ENCODE data around the gene TEX48.

The TEX48 gene

GRCh38 chr9:114720086-114720676 is 38.2 kb upstream of the TEX48 start:
- Histone ChIP-seq H3K27me3 (ENCODE audit: control insufficient read depth in 5 of 5, insufficient read depth in 4 of 5, low read length in 5 of 5) (peaks cover 9 to 27% (median 19%) of the 10 kb centered on the region in 5 donors), H3K4me3 (ENCODE audit: low read depth in 1 of 5, low read length in 5 of 5) (no peak overlapping the region), H3K4me1 (ENCODE audit: control insufficient read depth in 5 of 5, insufficient read depth in 5 of 5, low read length in 5 of 5) (peaks cover 0 to 7% (median 0%) of the 10 kb centered on the region in 5 donors), H3K36me3 (ENCODE audit: control insufficient read depth in 5 of 5, insufficient read depth in 5 of 5, low read length in 5 of 5) (no peaks in the 10 kb centered on the region), H3K27ac (ENCODE audit: low read depth, low read length) (no peak overlapping the region), H3K9ac (ENCODE audit: low read length in 5 of 5) (no peak overlapping the region), H3K9me3 (ENCODE audit: control insufficient read depth in 5 of 5, low read length in 5 of 5) (peaks cover 0 to 4% (median 3%) of the 10 kb centered on the region in 5 donors)

GRCh38 chr9:114719290-114719689 is 37.3 kb upstream of the TEX48 start:
- Histone ChIP-seq H3K27me3 (ENCODE audit: control insufficient read depth in 5 of 5, insufficient read depth in 4 of 5, low read length in 5 of 5) (peaks cover 9 to 27% (median 19%) of the 10 kb centered on the region in 5 donors), H3K4me3 (ENCODE audit: low read depth in 1 of 5, low read length in 5 of 5) (no peak overlapping the region), H3K9ac (ENCODE audit: low read length in 5 of 5) (no peak overlapping the region), H3K4me1 (ENCODE audit: control insufficient read depth in 5 of 5, insufficient read depth in 5 of 5, low read length in 5 of 5) (peaks cover 0 to 7% (median 0%) of the 10 kb centered on the region in 5 donors), H3K36me3 (ENCODE audit: control insufficient read depth in 5 of 5, insufficient read depth in 5 of 5, low read length in 5 of 5) (no peaks in the 10 kb centered on the region), H3K9me3 (ENCODE audit: control insufficient read depth in 5 of 5, low read length in 5 of 5) (peaks cover 0 to 5% (median 3%) of the 10 kb centered on the region in 5 donors), H3K27ac (ENCODE audit: low read depth, low read length) (no peak overlapping the region)

- no peaks in the 10 kb centered on the region for H3K36me3 ChIP-seq (ENCODE audit: control insufficient read depth in 5 of 5, insufficient read depth in 5 of 5, low read length in 5 of 5)
- H3K4me3 ChIP-seq (ENCODE audit: low read depth in 1 of 5, low read length in 5 of 5): no peak overlapping the region
- H3K9ac ChIP-seq (ENCODE audit: low read length in 5 of 5): no peak overlapping the region
- peaks cover 0 to 7% (median 0%) of the 10 kb centered on the region in 5 donors for H3K4me1 ChIP-seq (ENCODE audit: control insufficient read depth in 5 of 5, insufficient read depth in 5 of 5, low read length in 5 of 5)
- no peak overlapping the region for H3K27ac ChIP-seq (ENCODE audit: low read depth, low read length)
- peaks cover 9 to 27% (median 19%) of the 10 kb centered on the region in 5 donors for H3K27me3 ChIP-seq (ENCODE audit: control insufficient read depth in 5 of 5, insufficient read depth in 4 of 5, low read length in 5 of 5)
- peaks cover 0 to 5% (median 3%) of the 10 kb centered on the region in 5 donors for H3K9me3 ChIP-seq (ENCODE audit: control insufficient read depth in 5 of 5, low read length in 5 of 5)
Observed at GRCh38 chr9:114718801-114719221, 36.8 kb upstream of the TEX48 start.

GRCh38 chr9:114717908-114718486 is 36.0 kb upstream of the TEX48 start:
- peaks cover 0 to 4% (median 0%) of the 10 kb centered on the region in 5 donors for H3K4me1 ChIP-seq (ENCODE audit: control insufficient read depth in 5 of 5, insufficient read depth in 5 of 5, low read length in 5 of 5)
- H3K9ac ChIP-seq (ENCODE audit: low read length in 5 of 5): no peak overlapping the region
- peaks cover 0 to 5% (median 3%) of the 10 kb centered on the region in 5 donors for H3K9me3 ChIP-seq (ENCODE audit: control insufficient read depth in 5 of 5, low read length in 5 of 5)
- peaks cover 9 to 27% (median 19%) of the 10 kb centered on the region in 5 donors for H3K27me3 ChIP-seq (ENCODE audit: control insufficient read depth in 5 of 5, insufficient read depth in 4 of 5, low read length in 5 of 5)
- H3K27ac ChIP-seq (ENCODE audit: low read depth, low read length): no peak overlapping the region
- H3K36me3 ChIP-seq (ENCODE audit: control insufficient read depth in 5 of 5, insufficient read depth in 5 of 5, low read length in 5 of 5): no peaks in the 10 kb centered on the region
- no peak overlapping the region for H3K4me3 ChIP-seq (ENCODE audit: low read depth in 1 of 5, low read length in 5 of 5)

GRCh38 chr9:114709636-114710035 is 27.6 kb upstream of the TEX48 start:
- no peak overlapping the region for H3K9ac ChIP-seq (ENCODE audit: low read length in 5 of 5)
- no peaks in the 10 kb centered on the region for H3K27me3 ChIP-seq (ENCODE audit: control insufficient read depth in 5 of 5, insufficient read depth in 4 of 5, low read length in 5 of 5)
- no peaks in the 10 kb centered on the region for H3K4me1 ChIP-seq (ENCODE audit: control insufficient read depth in 5 of 5, insufficient read depth in 5 of 5, low read length in 5 of 5)
- H3K36me3 ChIP-seq (ENCODE audit: control insufficient read depth in 5 of 5, insufficient read depth in 5 of 5, low read length in 5 of 5): no peaks in the 10 kb centered on the region
- no peak overlapping the region for H3K27ac ChIP-seq (ENCODE audit: low read depth, low read length)
- no peaks in the 10 kb centered on the region for H3K9me3 ChIP-seq (ENCODE audit: control insufficient read depth in 5 of 5, low read length in 5 of 5)
- H3K4me3 ChIP-seq (ENCODE audit: low read depth in 1 of 5, low read length in 5 of 5): no peak overlapping the region

- Histone ChIP-seq H3K27me3 (ENCODE audit: control insufficient read depth in 5 of 5, insufficient read depth in 4 of 5, low read length in 5 of 5) (no peaks in the 10 kb centered on the region), H3K9ac (ENCODE audit: low read length in 5 of 5) (no peak overlapping the region)
Observed at GRCh38 chr9:114706711-114707110, 24.7 kb upstream of the TEX48 start.

GRCh38 chr9:114701988-114702387 is 20.0 kb upstream of the TEX48 start:
- Histone ChIP-seq H3K36me3 (ENCODE audit: control insufficient read depth in 5 of 5, insufficient read depth in 5 of 5, low read length in 5 of 5) (no peaks in the 10 kb centered on the region), H3K27ac (ENCODE audit: low read depth, low read length) (no peak overlapping the region), H3K27me3 (ENCODE audit: control insufficient read depth in 5 of 5, insufficient read depth in 4 of 5, low read length in 5 of 5) (no peaks in the 10 kb centered on the region), H3K4me1 (ENCODE audit: control insufficient read depth in 5 of 5, insufficient read depth in 5 of 5, low read length in 5 of 5) (no peaks in the 10 kb centered on the region), H3K4me3 (ENCODE audit: low read depth in 1 of 5, low read length in 5 of 5) (no peak overlapping the region), H3K9ac (ENCODE audit: low read length in 5 of 5) (no peak overlapping the region), H3K9me3 (ENCODE audit: control insufficient read depth in 5 of 5, low read length in 5 of 5) (peaks cover 0 to 5% (median 0%) of the 10 kb centered on the region in 5 donors)

More at GRCh38 chr9:114706711-114707110, 24.7 kb upstream of the TEX48 start:
- Histone ChIP-seq H3K4me3 (ENCODE audit: low read depth in 1 of 5, low read length in 5 of 5) (no peak overlapping the region), H3K9me3 (ENCODE audit: control insufficient read depth in 5 of 5, low read length in 5 of 5) (no peaks in the 10 kb centered on the region), H3K27ac (ENCODE audit: low read depth, low read length) (no peak overlapping the region), H3K36me3 (ENCODE audit: control insufficient read depth in 5 of 5, insufficient read depth in 5 of 5, low read length in 5 of 5) (no peaks in the 10 kb centered on the region), H3K4me1 (ENCODE audit: control insufficient read depth in 5 of 5, insufficient read depth in 5 of 5, low read length in 5 of 5) (no peaks in the 10 kb centered on the region)

- no peaks in the 10 kb centered on the region for H3K36me3 ChIP-seq (ENCODE audit: control insufficient read depth in 5 of 5, insufficient read depth in 5 of 5, low read length in 5 of 5)
- H3K27me3 ChIP-seq (ENCODE audit: control insufficient read depth in 5 of 5, insufficient read depth in 4 of 5, low read length in 5 of 5): no peaks in the 10 kb centered on the region
- no peak overlapping the region for H3K27ac ChIP-seq (ENCODE audit: low read depth, low read length)
Observed at GRCh38 chr9:114697951-114698351, 16.0 kb upstream of the TEX48 start.

GRCh38 chr9:114696814-114697544 is 15.0 kb upstream of the TEX48 start:
- Histone ChIP-seq H3K4me1 (ENCODE audit: control insufficient read depth in 5 of 5, insufficient read depth in 5 of 5, low read length in 5 of 5) (no peaks in the 10 kb centered on the region), H3K36me3 (ENCODE audit: control insufficient read depth in 5 of 5, insufficient read depth in 5 of 5, low read length in 5 of 5) (no peaks in the 10 kb centered on the region), H3K27ac (ENCODE audit: low read depth, low read length) (no peak overlapping the region)

More at GRCh38 chr9:114697951-114698351, 16.0 kb upstream of the TEX48 start:
- Histone ChIP-seq H3K9ac (ENCODE audit: low read length in 5 of 5) (no peak overlapping the region), H3K4me3 (ENCODE audit: low read depth in 1 of 5, low read length in 5 of 5) (no peak overlapping the region), H3K4me1 (ENCODE audit: control insufficient read depth in 5 of 5, insufficient read depth in 5 of 5, low read length in 5 of 5) (no peaks in the 10 kb centered on the region), H3K9me3 (ENCODE audit: control insufficient read depth in 5 of 5, low read length in 5 of 5) (peaks cover 0 to 5% (median 0%) of the 10 kb centered on the region in 5 donors)

GRCh38 chr9:114695948-114696347 is 14.0 kb upstream of the TEX48 start:
- no peaks in the 10 kb centered on the region for H3K36me3 ChIP-seq (ENCODE audit: control insufficient read depth in 5 of 5, insufficient read depth in 5 of 5, low read length in 5 of 5)
- peaks cover 0 to 5% (median 0%) of the 10 kb centered on the region in 5 donors for H3K9me3 ChIP-seq (ENCODE audit: control insufficient read depth in 5 of 5, low read length in 5 of 5)
- H3K4me3 ChIP-seq (ENCODE audit: low read depth in 1 of 5, low read length in 5 of 5): no peak overlapping the region
- no peaks in the 10 kb centered on the region for H3K27me3 ChIP-seq (ENCODE audit: control insufficient read depth in 5 of 5, insufficient read depth in 4 of 5, low read length in 5 of 5)
- H3K4me1 ChIP-seq (ENCODE audit: control insufficient read depth in 5 of 5, insufficient read depth in 5 of 5, low read length in 5 of 5): no peaks in the 10 kb centered on the region
- no peak overlapping the region for H3K27ac ChIP-seq (ENCODE audit: low read depth, low read length)
- no peak overlapping the region for H3K9ac ChIP-seq (ENCODE audit: low read length in 5 of 5)

More at GRCh38 chr9:114696814-114697544, 15.0 kb upstream of the TEX48 start:
- no peak overlapping the region for H3K9ac ChIP-seq (ENCODE audit: low read length in 5 of 5)
- H3K9me3 ChIP-seq (ENCODE audit: control insufficient read depth in 5 of 5, low read length in 5 of 5): peaks cover 0 to 5% (median 0%) of the 10 kb centered on the region in 5 donors
- H3K4me3 ChIP-seq (ENCODE audit: low read depth in 1 of 5, low read length in 5 of 5): no peak overlapping the region
- no peaks in the 10 kb centered on the region for H3K27me3 ChIP-seq (ENCODE audit: control insufficient read depth in 5 of 5, insufficient read depth in 4 of 5, low read length in 5 of 5)

All from subcutaneous abdominal adipose tissue (tissue), 5 donors.